Activated B cell treated with CpG ODN at 0.5 μM for 24 hours (primary cell): Measurements from ENCODE around the gene TEX48. TPM values are rescaled to one million over a fixed set of nuclear protein-coding genes. Genes with fewer than 3 reads are reported as not detected.

ENCODE experiments used
- ATAC-seq: fragments of 200-7000 bp; cut with Tn5 transposase; one replicate; pipeline ENCODE4 v1.10.0; 2021; ENCODE audit warnings: low read depth, mild to moderate bottlenecking, moderate library complexity
- CTCF ChIA-PET: fragments of 350-600 bp; sonication (Branson Sonifier 250); formaldehyde crosslinking; loops from one replicate; lab custom pipeline; 2021; ENCODE audit warnings: antibody characterized with exemption; lab: Charles Lee
- POLR2A ChIA-PET: fragments of 350-600 bp; sonication (Branson Sonifier 250); formaldehyde crosslinking; loops from one replicate; lab custom pipeline; 2021; ENCODE audit warnings: antibody characterized with exemption; lab: Charles Lee
- DNase-seq: peaks from one replicate; pipeline ENCODE4 v3.0.0; 2022
- H3K27ac Mint-ChIP-seq: one replicate; pipeline ENCODE4 v1.8.0; 2020; ENCODE audit warnings: mixed read lengths
- H3K27me3 Mint-ChIP-seq: one replicate; pipeline ENCODE4 v1.8.0; 2021; ENCODE audit warnings: mixed read lengths
- H3K36me3 Mint-ChIP-seq: one replicate; pipeline ENCODE4 v1.8.0; 2021; ENCODE audit warnings: low read depth, mixed read lengths
- H3K4me1 Mint-ChIP-seq: one replicate; pipeline ENCODE4 v1.8.0; 2021; ENCODE audit warnings: mixed read lengths
- H3K4me3 Mint-ChIP-seq: one replicate; pipeline ENCODE4 v1.8.0; 2020; ENCODE audit warnings: mild to moderate bottlenecking, mixed read lengths
- H3K9me3 Mint-ChIP-seq: one replicate; pipeline ENCODE4 v1.8.0; 2020; ENCODE audit warnings: mixed read lengths
- intact Hi-C: fragments of 100-400 bp; cut with micrococcal nuclease; formaldehyde crosslinking; loops from one replicate; pipeline ENCODE4 v1.15.1; 2024
- total RNA-seq: library from RNA; stranded (reverse); gene quantifications from 2 replicates; pipeline ENCODE4 v1.2.3, GENCODE V29; 2022
- TF ChIP-seq, protein P1 (sequence below): fragments of 200-600 bp; IDR thresholded peaks from one replicate; pipeline ENCODE4 v1.8.0; 2022; ENCODE audit warnings: antibody characterized with exemption, mild to moderate bottlenecking

The TEX48 gene
- total RNA-seq, 1 donor from 2014 or later: not detected

DNA sequence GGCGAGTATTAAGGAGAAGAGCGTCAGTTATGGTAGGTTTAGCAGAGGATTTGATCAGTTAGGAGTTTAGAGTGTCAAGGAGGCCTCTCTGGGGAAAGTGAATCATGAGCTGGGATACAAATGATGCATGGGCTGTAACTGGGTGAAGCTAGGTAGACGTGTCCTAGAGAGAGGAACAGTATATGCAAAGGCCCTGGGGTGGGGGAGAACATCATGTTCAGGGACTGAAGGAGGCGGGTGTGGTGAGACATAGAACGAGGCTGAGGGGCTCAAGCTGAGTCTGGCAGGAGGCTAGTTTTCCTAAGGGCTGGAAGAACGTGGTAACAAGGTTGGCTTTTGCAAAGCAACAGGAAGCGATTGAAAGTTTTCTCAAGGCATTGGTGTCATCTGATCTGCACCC, 60.4 kb downstream of the TEX48 start:
- intact Hi-C loops: no loop called here
- ChIA-PET POLR2A (interaction anchor here (0.6 kb wide), 1 partner anchor 30 kb away, joined by 7 read pairs; no protein-coding TSS in a partner anchor), CTCF (interaction anchor here (1.1 to 1.4 kb wide), 4 partner anchors 29 to 187 kb away, joined by 3 to 5 read pairs (median 4); no protein-coding TSS in a partner anchor)
- H3K27me3 Mint-ChIP-seq: no peaks in the 10 kb centered on the region
- H3K9me3 Mint-ChIP-seq: no peaks in the 10 kb centered on the region
- H3K4me1 Mint-ChIP-seq: peaks cover 45% of the 10 kb centered on the region
- ATAC-seq (no peak), DNase-seq (no peak)
- TF ChIP-seq, protein P1, sequence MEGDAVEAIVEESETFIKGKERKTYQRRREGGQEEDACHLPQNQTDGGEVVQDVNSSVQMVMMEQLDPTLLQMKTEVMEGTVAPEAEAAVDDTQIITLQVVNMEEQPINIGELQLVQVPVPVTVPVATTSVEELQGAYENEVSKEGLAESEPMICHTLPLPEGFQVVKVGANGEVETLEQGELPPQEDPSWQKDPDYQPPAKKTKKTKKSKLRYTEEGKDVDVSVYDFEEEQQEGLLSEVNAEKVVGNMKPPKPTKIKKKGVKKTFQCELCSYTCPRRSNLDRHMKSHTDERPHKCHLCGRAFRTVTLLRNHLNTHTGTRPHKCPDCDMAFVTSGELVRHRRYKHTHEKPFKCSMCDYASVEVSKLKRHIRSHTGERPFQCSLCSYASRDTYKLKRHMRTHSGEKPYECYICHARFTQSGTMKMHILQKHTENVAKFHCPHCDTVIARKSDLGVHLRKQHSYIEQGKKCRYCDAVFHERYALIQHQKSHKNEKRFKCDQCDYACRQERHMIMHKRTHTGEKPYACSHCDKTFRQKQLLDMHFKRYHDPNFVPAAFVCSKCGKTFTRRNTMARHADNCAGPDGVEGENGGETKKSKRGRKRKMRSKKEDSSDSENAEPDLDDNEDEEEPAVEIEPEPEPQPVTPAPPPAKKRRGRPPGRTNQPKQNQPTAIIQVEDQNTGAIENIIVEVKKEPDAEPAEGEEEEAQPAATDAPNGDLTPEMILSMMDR: no peak
- H3K36me3 Mint-ChIP-seq: peaks cover 62% of the 10 kb centered on the region
- H3K4me3 Mint-ChIP-seq: no peak overlapping the region
- H3K27ac Mint-ChIP-seq: peak overlapping the region; percentile 46

DNA sequence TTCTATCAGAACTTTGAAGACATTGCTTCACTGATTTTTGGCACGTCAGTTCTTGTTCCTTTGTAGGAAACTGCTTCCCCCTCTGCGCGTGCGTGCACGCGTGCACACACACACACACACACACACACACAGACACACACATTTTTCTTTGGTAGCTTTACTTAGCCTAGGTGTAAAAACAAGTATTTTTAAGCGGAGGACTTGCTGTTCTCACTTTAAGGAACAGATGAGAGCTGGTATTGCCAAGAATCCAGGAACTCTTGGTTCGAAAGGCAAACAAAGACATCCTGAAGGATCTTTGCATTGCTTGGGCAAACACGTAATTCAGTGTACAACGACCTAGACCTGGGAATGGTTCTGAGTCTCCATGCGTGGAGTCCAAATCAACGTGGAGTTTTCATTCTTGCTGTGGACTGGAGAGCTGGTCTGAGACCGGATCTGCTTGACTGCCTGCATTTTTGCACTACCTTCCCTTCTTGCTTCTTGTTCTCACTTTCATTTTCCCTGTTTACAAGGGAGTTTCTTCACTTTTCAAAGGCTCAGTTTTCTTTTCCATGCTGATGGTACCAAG, 62.7 kb downstream of the TEX48 start:
- intact Hi-C loops: loop anchor here (1.0 to 2.0 kb wide), 4 partner anchors 8 to 222 kb away; partner anchors contain the start of genes TMEM268 and WHRN
- no peaks in the 10 kb centered on the region for H3K27me3 Mint-ChIP-seq
- peaks cover 51% of the 10 kb centered on the region for H3K36me3 Mint-ChIP-seq
- H3K4me3 Mint-ChIP-seq: peak overlapping the region; percentile 84
- H3K27ac Mint-ChIP-seq: peak overlapping the region; percentile 98
- H3K9me3 Mint-ChIP-seq: no peaks in the 10 kb centered on the region
- ATAC-seq: peak; percentile 37
- TF ChIP-seq, protein P1: no peak
- DNase-seq: no peak
- ChIA-PET CTCF (interaction anchor here (1.1 to 2.0 kb wide), 4 partner anchors 27 to 213 kb away, joined by 4 to 12 read pairs (median 6); no protein-coding TSS in a partner anchor), POLR2A (interaction anchor here (0.6 to 1.8 kb wide), 12 partner anchors 8 to 246 kb away, joined by 3 to 20 read pairs (median 6); partner anchors contain the start of genes AKNA, ATP6V1G1, TMEM268 and WHRN)
- H3K4me1 Mint-ChIP-seq: peaks cover 63% of the 10 kb centered on the region

DNA sequence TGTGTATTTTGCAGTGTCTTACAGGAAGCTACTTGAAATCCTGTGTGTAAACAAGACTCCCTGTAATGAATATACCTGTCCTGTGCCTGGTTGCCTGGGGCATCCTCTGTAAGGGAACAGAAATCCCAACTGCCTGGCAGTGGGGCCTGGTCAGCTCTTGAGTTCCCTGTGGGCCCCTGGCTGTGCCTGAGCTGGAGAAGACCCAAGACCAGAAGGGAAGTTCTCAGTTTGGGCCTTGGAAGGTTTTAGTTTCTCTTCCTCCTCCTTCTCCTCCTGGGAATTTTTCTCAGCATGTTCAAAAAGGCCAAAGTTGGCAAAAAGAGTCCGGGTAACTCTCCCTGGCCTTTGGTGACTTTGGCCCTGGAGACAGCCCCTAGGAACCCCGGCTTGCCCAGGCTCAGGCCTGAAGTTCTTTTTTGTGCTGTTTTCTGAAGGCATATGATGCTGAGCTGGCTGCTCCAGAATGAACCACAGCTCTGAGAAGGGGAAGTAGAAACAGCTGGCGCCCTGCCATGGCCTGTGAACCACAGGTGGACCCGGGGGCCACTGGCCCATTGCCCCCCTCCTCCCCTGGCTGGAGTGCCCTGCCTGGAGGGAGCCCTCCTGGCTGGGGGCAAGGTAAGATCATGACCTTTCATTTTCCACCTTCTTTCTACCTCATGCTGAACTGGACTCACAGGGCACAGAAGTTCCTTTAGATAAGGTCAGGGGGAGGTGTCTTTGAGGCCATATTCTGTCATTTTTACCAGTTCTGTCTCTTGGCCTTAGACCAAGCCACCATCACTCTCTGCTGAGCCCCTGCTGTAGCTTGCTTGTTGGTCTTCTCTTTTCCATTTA, 65.1 kb downstream of the TEX48 start:
- CTCF ChIA-PET: interaction anchor here (1.0 to 3.0 kb wide), 3 partner anchors 24 to 130 kb away, joined by 3 to 21 read pairs (median 7); no protein-coding TSS in a partner anchor
- Mint-ChIP-seq H3K4me1 (peaks cover 83% of the 10 kb centered on the region), H3K27me3 (no peaks in the 10 kb centered on the region), H3K27ac (peak overlapping the region; percentile 98), H3K4me3 (peak overlapping the region; percentile 74), H3K36me3 (peaks cover 33% of the 10 kb centered on the region), H3K9me3 (no peaks in the 10 kb centered on the region)
- DNase-seq: peak; percentile 73
- peak; percentile 76 for ATAC-seq
- POLR2A ChIA-PET: interaction anchor here (0.6 to 2.8 kb wide), 18 partner anchors 9 to 1037 kb away, joined by 3 to 25 read pairs (median 4); partner anchors contain the start of gene ATP6V1G1
- intact Hi-C loops: loop anchor here (1.0 to 2.0 kb wide), 3 partner anchors 30 to 268 kb away; partner anchors contain the start of gene ATP6V1G1
- TF ChIP-seq, protein P1: no peak

Other genes with a start within 250 kb of the TEX48 start
- 12.4 and 14.5 TPM in 2 replicates for gene WHRN, start 176.7 kb downstream of the TEX48 start, total RNA-seq
- 68.4 and 70.2 TPM in 2 replicates for gene ATP6V1G1, start 94.4 kb downstream of the TEX48 start, total RNA-seq
- 32.0 and 34.6 TPM in 2 replicates for gene TMEM268, start 70.9 kb downstream of the TEX48 start, total RNA-seq
- gene TEX53, start 24.4 kb downstream of the TEX48 start, total RNA-seq: not detected in 2 replicates
- 0.10 and 0.22 TPM in 2 replicates for gene TNFSF15, start 123.8 kb upstream of the TEX48 start, total RNA-seq
- gene TNFSF8, start 248.4 kb upstream of the TEX48 start, total RNA-seq: 0.69 and 1.0 TPM in 2 replicates